ENCODE results near the gene U2AF1L4. TPM values are rescaled to one million over a fixed set of nuclear protein-coding genes. Genes with fewer than 3 reads are reported as not detected.

Gene U2AF1L4
- total and polyA plus RNA-seq, 2 of the 4 experiments (the other 2 are of a cell fraction): 6.1 to 15.0 TPM

- Histone ChIP-seq H3K4me3 (ENCODE audit: insufficient read depth, low read depth, low read length) (no peak overlapping the region), H3K9ac (ENCODE audit: low read depth, low read length) (no peak overlapping the region), H2AK5ac (ENCODE audit: low read depth, low read length) (no peak overlapping the region), H3K18ac (ENCODE audit: low read depth, low read length) (no peak overlapping the region), H3K56ac (ENCODE audit: extremely low read depth, insufficient read depth, low read length) (no peak overlapping the region), H3K9me1 (ENCODE audit: insufficient read depth, low read length) (peaks cover 6% of the 10 kb centered on the region; the same call in 1 of the 2 replicates), H3K9me3 (ENCODE audit: control insufficient read depth, insufficient read depth, low read length) (no peaks in the 10 kb centered on the region), H3K4ac (ENCODE audit: low read depth, low read length) (no peak overlapping the region), H3K14ac (replicated peaks; ENCODE audit: low read depth, low read length) (no peak overlapping the region), H4K91ac (ENCODE audit: insufficient read depth, low read depth, low read length) (no peak overlapping the region), H4K20me1 (ENCODE audit: insufficient read depth, low read length) (no peaks in the 10 kb centered on the region), H2AK9ac (replicated peaks; ENCODE audit: low read depth, low read length, poor library complexity) (no peak overlapping the region), H2BK120ac (ENCODE audit: low read depth, low read length) (no peak overlapping the region), H2BK15ac (ENCODE audit: low read depth, low read length) (no peak overlapping the region), H4K5ac (ENCODE audit: low read depth, low read length) (no peak overlapping the region), H3K79me1 (ENCODE audit: low read depth in 1 of 2, low read length in 2 of 2) (peaks cover 7 to 18% of the 10 kb centered on the region in 2 experiments), H3K4me1 (ENCODE audit: control insufficient read depth, insufficient read depth, low read length) (peaks cover 6% of the 10 kb centered on the region), H2AFZ (replicated peaks; ENCODE audit: low read length, poor library complexity) (no peak overlapping the region), H3K4me2 (ENCODE audit: low read depth, low read length) (no peak overlapping the region), H3K27me3 (ENCODE audit: control insufficient read depth, insufficient read depth, low read length) (no peaks in the 10 kb centered on the region), H2BK5ac (ENCODE audit: low read depth, low read length, poor library complexity, severe bottlenecking) (no peak overlapping the region), H4K8ac (ENCODE audit: low read depth in 2 of 2, low read length in 2 of 2) (no peak overlapping the region), H2BK20ac (ENCODE audit: low read depth, low read length) (no peak overlapping the region), H3K23ac (ENCODE audit: low read depth, low read length) (no peak overlapping the region), H3K27ac (ENCODE audit: insufficient read depth, low read length) (no peak overlapping the region), H3K36me3 (ENCODE audit: control insufficient read depth, insufficient read depth, low read length) (peaks cover 16% of the 10 kb centered on the region)
- BruUV-seq (replicated peaks): no TSS peak
- dilution Hi-C loops (cut with HindIII; ENCODE audit: low sequenced_read_pairs, unreplicated experiment): no loop called here
- no peak for ATAC-seq (ENCODE audit: low read depth)
- no peak for TF ChIP-seq CTCF (conservative IDR thresholded peaks at IDR 0.05; ENCODE audit: low read depth, low read length)
- TF ChIP-seq POLR2A (IDR thresholded peaks at IDR 0.05; ENCODE audit: low read depth, low read length): no peak
- TF ChIP-seq RAD21 (IDR thresholded peaks at IDR 0.05; ENCODE audit: low read length): no peak
- no peak for TF ChIP-seq FOS (IDR thresholded peaks at IDR 0.05; ENCODE audit: low read depth, low read length)
- no peak for TF ChIP-seq RCOR1 (IDR thresholded peaks at IDR 0.05; ENCODE audit: insufficient replicate concordance, low read length)
- TF ChIP-seq MAFK (IDR thresholded peaks at IDR 0.05; ENCODE audit: low read depth, low read length): no peak
- TF ChIP-seq USF2 (IDR thresholded peaks at IDR 0.05; ENCODE audit: low read depth, low read length): no peak
- TF ChIP-seq ELK1 (IDR thresholded peaks at IDR 0.05; ENCODE audit: borderline replicate concordance, low read depth, low read length): no peak
- TF ChIP-seq BHLHE40 (IDR thresholded peaks at IDR 0.05; ENCODE audit: low read depth, low read length): no peak
- no peak for TF ChIP-seq NFE2L2 (IDR thresholded peaks at IDR 0.05; ENCODE audit: low read depth, low read length)
- no peak for TF ChIP-seq SMC3 (IDR thresholded peaks at IDR 0.05; ENCODE audit: low read depth, low read length)
- no peak for TF ChIP-seq RFX5 (IDR thresholded peaks at IDR 0.05; ENCODE audit: low read depth, low read length)
- no peak for TF ChIP-seq CHD1 (IDR thresholded peaks at IDR 0.05; ENCODE audit: low read depth, low read length)
- TF ChIP-seq MAZ (IDR thresholded peaks at IDR 0.05; ENCODE audit: borderline replicate concordance, low read depth, low read length): no peak
- no peak for TF ChIP-seq MXI1 (IDR thresholded peaks at IDR 0.05; ENCODE audit: borderline replicate concordance, low read depth, low read length)
- no peak for TF ChIP-seq CEBPB (IDR thresholded peaks at IDR 0.05; ENCODE audit: low read depth, low read length)
- POLR2A ChIA-PET (ENCODE audit: unreplicated experiment): no interaction called here
- intact Hi-C loops (cut with micrococcal nuclease): no loop called here
- WGBS, 2 experiments (ENCODE audit: extremely low coverage in 2 of 2, insufficient read length in 1 of 2): 92% methylated on average over 12 of the region's 20 CpGs; no CpG with 5 or more reads in 1 of the 2 experiments
- in situ Hi-C loops (cut with MboI; ENCODE audit: low sequenced_read_pairs): no loop called here
- CTCF ChIA-PET: no interaction called here
- no peak for DNase-seq
These were observed 35.5 kb upstream of the U2AF1L4 start for GRCh38 chr19:35780717-35781116.
